Fibroblast of lung (primary cell): ENCODE measurements around the gene CES3. TPM values are rescaled to one million over a fixed set of nuclear protein-coding genes. Genes with fewer than 3 reads are reported as not detected.

ENCODE experiments used
- DNase-seq, 2 donors: peaks; one replicate each; pipeline versions ENCODE4 v3.0.0 to v3.0.0-alpha.2; 2010; ENCODE audit warnings: low read depth in 2 of 2
- H2AFZ ChIP-seq: 2 replicates; pipeline ENCODE4 v1.5.1; 2012; ENCODE audit warnings: low read length, control low read depth, inconsistent platforms
- H3K27ac ChIP-seq: 2 replicates; pipeline ENCODE4 v1.5.1; 2011; ENCODE audit warnings: low read length, control low read depth; ENCODE audit not compliant: insufficient read depth
- H3K27me3 ChIP-seq: 2 replicates; pipeline ENCODE4 v1.5.1; 2011; ENCODE audit warnings: mild to moderate bottlenecking, low read length; ENCODE audit not compliant: control insufficient read depth, insufficient read depth
- H3K36me3 ChIP-seq: 2 replicates; pipeline ENCODE4 v1.5.1; 2011; ENCODE audit warnings: low read length; ENCODE audit not compliant: control insufficient read depth, insufficient read depth
- H3K4me1 ChIP-seq: 2 replicates; pipeline ENCODE4 v1.5.1; 2011; ENCODE audit warnings: low read length; ENCODE audit not compliant: control insufficient read depth, insufficient read depth; ENCODE audit errors: extremely low read depth
- H3K4me2 ChIP-seq: 2 replicates; pipeline ENCODE4 v1.5.1; 2011; ENCODE audit warnings: low read length, control low read depth; ENCODE audit not compliant: insufficient read depth; ENCODE audit errors: extremely low read depth
- H3K4me3 ChIP-seq, 4 experiments: fragments of 200-600 bp in 1 of 4; sonication (generic) in 1 of 4; replicated peaks in 1 of 4; 2 replicates each; pipeline ENCODE4 v1.5.1; 2011 to 2016; ENCODE audit warnings: low read length in 4 of 4, low read depth in 3 of 4, mild to moderate bottlenecking in 3 of 4, control low read depth in 2 of 4, inconsistent platforms in 1 of 4, mixed read lengths in 1 of 4; ENCODE audit not compliant: insufficient read depth in 1 of 4; ENCODE audit errors: control extremely low read depth in 1 of 4
- H3K79me2 ChIP-seq: 2 replicates; pipeline ENCODE4 v1.5.1; 2012; ENCODE audit warnings: mild to moderate bottlenecking, low read length, inconsistent platforms; ENCODE audit not compliant: control insufficient read depth, insufficient read depth
- H3K9ac ChIP-seq: 2 replicates; pipeline ENCODE4 v1.5.1; 2011; ENCODE audit warnings: mild to moderate bottlenecking, low read length, control low read depth; ENCODE audit not compliant: insufficient read depth
- H3K9me3 ChIP-seq: 2 replicates; pipeline ENCODE4 v1.5.1; 2012; ENCODE audit warnings: low read depth, low read length; ENCODE audit not compliant: control insufficient read depth, insufficient read depth
- H4K20me1 ChIP-seq: 2 replicates; pipeline ENCODE4 v1.5.1; 2011; ENCODE audit warnings: low read length; ENCODE audit not compliant: control insufficient read depth, insufficient read depth; ENCODE audit errors: extremely low read depth
- EZH2 ChIP-seq: IDR thresholded peaks from 2 replicates; pipeline ENCODE4 v1.5.1; 2012; ENCODE audit warnings: low read length, control low read depth, mild to moderate bottlenecking; ENCODE audit errors: missing control alignments
- polyA plus RNA-seq, 2 donors: library from polyadenylated mRNA; depleted of rRNA in 1 of 2; stranded (reverse) in 1 of 2; unstranded in 1 of 2; fragments of >200 nt; gene quantifications; 2 replicates each; pipeline ENCODE4 v1.2.1, GENCODE V29; 2011 to 2012; ENCODE audit warnings: missing spikeins in 1 of 2
- total RNA-seq: library from RNA; depleted of rRNA; stranded (reverse); fragments of >200 nt; gene quantifications from 2 replicates; pipeline ENCODE4 v1.2.1, GENCODE V29; 2014
- TF ChIP-seq, protein P1 (sequence below), 2 donors: IDR thresholded peaks in 1 of 2; conservative IDR thresholded peaks in 1 of 2; 1 replicate in 1 of 2; 2 replicates in 1 of 2; pipeline ENCODE4 v1.5.1; 2011 to 2012; ENCODE audit warnings: low read length in 2 of 2, control low read depth in 1 of 2, inconsistent platforms in 1 of 2, low read depth in 1 of 2, mild to moderate bottlenecking in 1 of 2

The CES3 gene
- total and polyA plus RNA-seq, 2 donors (not counting 1 experiment from before 2014, with no cell fraction given), result 0.01 to 1.3 TPM

DNA sequence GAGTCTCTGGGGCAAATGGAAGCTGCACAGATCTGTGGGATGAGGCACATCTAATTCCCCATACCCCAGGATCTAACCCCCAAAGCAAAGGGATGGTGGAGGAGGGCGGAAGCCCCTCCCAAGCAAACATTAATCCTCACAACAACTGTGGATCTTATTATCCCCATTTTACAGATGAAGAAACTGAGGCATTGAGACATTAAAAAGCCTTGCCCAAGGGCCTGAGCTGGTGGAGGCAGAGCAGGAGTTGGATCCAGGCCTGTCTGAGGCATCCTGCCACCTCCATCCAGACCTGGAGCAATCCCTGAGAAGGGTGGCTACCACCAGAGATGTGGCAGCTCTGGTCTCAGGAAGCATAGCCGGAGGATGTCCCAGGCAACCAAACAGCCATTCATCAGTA is 50.2 kb downstream of the CES3 start:
- H3K79me2 ChIP-seq, result no peaks in the 10 kb centered on the region
- H3K9ac ChIP-seq, result no peak overlapping the region
- peaks cover 2% of the 10 kb centered on the region for H3K4me1 ChIP-seq
- H3K4me2 ChIP-seq, result no peak overlapping the region
- no peaks in the 10 kb centered on the region for H3K9me3 ChIP-seq
- H3K27me3 ChIP-seq, result peaks cover 5% of the 10 kb centered on the region
- DNase-seq, result no peak
- H3K4me3 ChIP-seq, result no peak overlapping the region
- no peaks in the 10 kb centered on the region for H3K36me3 ChIP-seq
- no peaks in the 10 kb centered on the region for H4K20me1 ChIP-seq
- no peak overlapping the region for H3K27ac ChIP-seq
- no peak overlapping the region for H2AFZ ChIP-seq
- TF ChIP-seq, protein P1, sequence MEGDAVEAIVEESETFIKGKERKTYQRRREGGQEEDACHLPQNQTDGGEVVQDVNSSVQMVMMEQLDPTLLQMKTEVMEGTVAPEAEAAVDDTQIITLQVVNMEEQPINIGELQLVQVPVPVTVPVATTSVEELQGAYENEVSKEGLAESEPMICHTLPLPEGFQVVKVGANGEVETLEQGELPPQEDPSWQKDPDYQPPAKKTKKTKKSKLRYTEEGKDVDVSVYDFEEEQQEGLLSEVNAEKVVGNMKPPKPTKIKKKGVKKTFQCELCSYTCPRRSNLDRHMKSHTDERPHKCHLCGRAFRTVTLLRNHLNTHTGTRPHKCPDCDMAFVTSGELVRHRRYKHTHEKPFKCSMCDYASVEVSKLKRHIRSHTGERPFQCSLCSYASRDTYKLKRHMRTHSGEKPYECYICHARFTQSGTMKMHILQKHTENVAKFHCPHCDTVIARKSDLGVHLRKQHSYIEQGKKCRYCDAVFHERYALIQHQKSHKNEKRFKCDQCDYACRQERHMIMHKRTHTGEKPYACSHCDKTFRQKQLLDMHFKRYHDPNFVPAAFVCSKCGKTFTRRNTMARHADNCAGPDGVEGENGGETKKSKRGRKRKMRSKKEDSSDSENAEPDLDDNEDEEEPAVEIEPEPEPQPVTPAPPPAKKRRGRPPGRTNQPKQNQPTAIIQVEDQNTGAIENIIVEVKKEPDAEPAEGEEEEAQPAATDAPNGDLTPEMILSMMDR (conservative IDR thresholded peaks at IDR 0.05 in 1 of 2, IDR thresholded peaks at IDR 0.05 in 1 of 2; ENCODE audit: low read depth in 1 of 2, low read length in 2 of 2), result no peak
- no peak for TF ChIP-seq EZH2

DNA sequence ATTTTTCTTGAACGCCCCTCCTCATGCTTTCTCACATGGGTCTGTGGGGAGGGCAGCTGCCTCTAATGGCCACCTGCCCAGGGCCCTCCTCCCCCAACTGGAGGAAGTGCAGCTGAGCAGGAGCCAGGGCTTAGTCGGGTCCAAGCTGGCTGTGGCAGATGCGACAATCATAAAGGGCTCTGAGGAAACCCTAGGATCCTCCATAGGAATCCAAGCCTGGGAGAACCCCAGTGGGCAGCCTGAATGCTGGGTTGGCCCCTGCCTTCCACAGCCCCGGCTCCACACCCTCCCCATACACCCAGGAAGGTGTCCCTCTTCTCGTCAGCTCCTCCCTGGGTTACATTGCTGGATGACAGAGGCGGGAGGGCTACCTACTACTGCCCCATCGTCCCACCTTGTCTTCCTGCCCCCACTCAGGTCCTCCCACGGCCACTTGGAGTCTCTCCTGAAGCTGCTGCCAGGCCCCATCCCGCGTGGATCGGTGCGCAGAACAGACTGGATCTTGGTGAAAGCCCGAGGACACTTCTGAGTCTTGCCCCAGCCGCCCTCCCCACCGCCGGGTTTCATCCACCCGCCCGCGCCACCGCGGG is 52.3 kb downstream of the CES3 start:
- no peaks in the 10 kb centered on the region for H3K36me3 ChIP-seq
- H3K27me3 ChIP-seq, result peaks cover 5% of the 10 kb centered on the region
- H3K79me2 ChIP-seq, result no peaks in the 10 kb centered on the region
- peak overlapping the region; percentile 82 for H3K4me2 ChIP-seq
- H3K4me3 ChIP-seq, result peak overlapping the region; percentile 17 to 48 (median 40)
- H3K27ac ChIP-seq, result no peak overlapping the region
- no peaks in the 10 kb centered on the region for H4K20me1 ChIP-seq
- TF ChIP-seq EZH2, result no peak
- TF ChIP-seq, protein P1 (conservative IDR thresholded peaks at IDR 0.05 in 1 of 2, IDR thresholded peaks at IDR 0.05 in 1 of 2; ENCODE audit: low read depth in 1 of 2, low read length in 2 of 2), result no peak
- peak overlapping the region; percentile 23 for H2AFZ ChIP-seq
- peaks cover 2% of the 10 kb centered on the region for H3K4me1 ChIP-seq
- DNase-seq, result no peak
- peak overlapping the region; percentile 23 for H3K9ac ChIP-seq
- H3K9me3 ChIP-seq, result no peaks in the 10 kb centered on the region

DNA sequence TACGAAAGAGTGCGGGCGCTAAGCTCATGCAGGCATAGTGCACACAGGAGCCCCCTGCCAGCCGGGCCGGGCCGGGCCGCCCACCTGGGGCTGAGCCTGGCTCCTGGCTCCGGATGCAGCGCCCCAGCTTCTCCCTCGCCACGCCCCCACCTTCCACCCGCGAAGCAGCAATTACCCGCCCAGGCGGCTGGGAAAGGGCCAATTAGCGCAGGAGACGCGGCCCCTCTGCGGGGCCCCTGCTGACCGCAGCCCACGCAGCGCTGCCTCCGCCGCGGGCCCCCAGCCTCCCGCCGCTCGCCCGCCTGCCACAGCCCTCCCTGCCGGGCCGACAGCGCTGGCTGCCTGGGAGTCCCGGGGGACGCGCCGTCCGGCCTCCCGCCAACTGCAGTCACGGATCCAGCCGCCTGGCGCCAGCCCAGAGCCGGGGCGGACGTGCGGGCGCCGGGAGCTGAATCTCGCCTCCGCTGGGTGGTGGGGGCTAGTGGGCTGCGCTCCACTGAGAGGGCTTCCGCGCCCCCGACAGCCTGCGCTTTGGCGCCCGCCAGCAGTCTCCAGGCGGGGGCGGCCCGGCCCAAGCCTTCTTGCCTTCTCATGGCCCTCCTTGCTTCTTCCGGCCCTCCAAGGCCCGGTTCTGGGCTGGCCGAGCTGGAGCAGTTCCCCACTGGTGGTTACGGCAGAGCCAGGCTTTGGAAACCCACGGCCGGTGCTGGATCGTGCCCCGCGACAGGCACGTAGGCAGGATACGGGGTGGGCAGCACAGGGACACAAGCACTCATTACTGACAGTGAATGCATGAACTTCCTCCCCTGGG is 53.0 kb downstream of the CES3 start:
- peak; percentile 46 to 48 for DNase-seq
- H3K27ac ChIP-seq, result no peak overlapping the region

More for the DNA sequence above, 53.0 kb downstream of the CES3 start:
- Histone ChIP-seq H4K20me1 (no peaks in the 10 kb centered on the region), H2AFZ (peak overlapping the region; percentile 59), H3K4me2 (peak overlapping the region; percentile 82), H3K4me1 (peaks cover 2% of the 10 kb centered on the region), H3K79me2 (no peaks in the 10 kb centered on the region), H3K4me3 (peak overlapping the region; percentile 25 to 48 (median 40)), H3K9ac (peak overlapping the region; percentile 40), H3K27me3 (peaks cover 5% of the 10 kb centered on the region), H3K9me3 (no peaks in the 10 kb centered on the region), H3K36me3 (no peaks in the 10 kb centered on the region)
- TF ChIP-seq, protein P1 (conservative IDR thresholded peaks at IDR 0.05 in 1 of 2, IDR thresholded peaks at IDR 0.05 in 1 of 2; ENCODE audit: low read depth in 1 of 2, low read length in 2 of 2), result no peak
- no peak for TF ChIP-seq EZH2
